Measurements from ENCODE around the gene KRT74.

DNA sequence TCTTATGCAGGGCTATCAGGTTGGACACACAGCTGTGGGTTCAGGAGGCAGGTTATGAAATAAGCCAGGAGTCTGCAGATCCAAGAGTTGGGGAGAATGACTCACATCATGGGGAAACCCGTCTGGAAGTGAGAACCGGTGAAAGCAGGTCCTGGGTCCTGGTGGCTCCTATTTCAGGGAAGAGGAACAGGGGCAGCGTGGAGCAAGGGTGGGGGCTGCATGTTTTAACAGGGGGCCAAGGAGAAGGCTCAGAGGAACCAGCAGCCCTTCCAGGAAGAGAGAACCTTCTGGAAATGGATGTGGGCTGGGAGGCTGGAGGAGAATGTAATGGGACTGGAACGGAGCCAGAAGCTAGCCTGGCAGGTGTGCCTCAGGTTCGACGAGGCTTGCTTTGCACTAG lies 7.8 kb upstream of the KRT74 start:
- TF ChIP-seq, protein P1, sequence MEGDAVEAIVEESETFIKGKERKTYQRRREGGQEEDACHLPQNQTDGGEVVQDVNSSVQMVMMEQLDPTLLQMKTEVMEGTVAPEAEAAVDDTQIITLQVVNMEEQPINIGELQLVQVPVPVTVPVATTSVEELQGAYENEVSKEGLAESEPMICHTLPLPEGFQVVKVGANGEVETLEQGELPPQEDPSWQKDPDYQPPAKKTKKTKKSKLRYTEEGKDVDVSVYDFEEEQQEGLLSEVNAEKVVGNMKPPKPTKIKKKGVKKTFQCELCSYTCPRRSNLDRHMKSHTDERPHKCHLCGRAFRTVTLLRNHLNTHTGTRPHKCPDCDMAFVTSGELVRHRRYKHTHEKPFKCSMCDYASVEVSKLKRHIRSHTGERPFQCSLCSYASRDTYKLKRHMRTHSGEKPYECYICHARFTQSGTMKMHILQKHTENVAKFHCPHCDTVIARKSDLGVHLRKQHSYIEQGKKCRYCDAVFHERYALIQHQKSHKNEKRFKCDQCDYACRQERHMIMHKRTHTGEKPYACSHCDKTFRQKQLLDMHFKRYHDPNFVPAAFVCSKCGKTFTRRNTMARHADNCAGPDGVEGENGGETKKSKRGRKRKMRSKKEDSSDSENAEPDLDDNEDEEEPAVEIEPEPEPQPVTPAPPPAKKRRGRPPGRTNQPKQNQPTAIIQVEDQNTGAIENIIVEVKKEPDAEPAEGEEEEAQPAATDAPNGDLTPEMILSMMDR (conservative IDR thresholded peaks at IDR 0.05) = 0 out of 2 replicates have a peak, but pooled peaks have one; percentile 13
- no peak for TF ChIP-seq EZH2 (IDR thresholded peaks at IDR 0.05; ENCODE audit: low read depth)

Data from PC-9 (cell line).